Effector memory CD4-positive, alpha-beta T cell (primary cell): ENCODE data around the gene ABCF2.

Experiments
- DNase-seq, 3 donors: peaks; one replicate each; pipeline ENCODE4 v3.0.0-alpha.2; 2020
- H3K27ac ChIP-seq: 2 replicates; pipeline ENCODE4 v1.7.0; 2013; ENCODE audit warnings: mild to moderate bottlenecking, low read length, moderate library complexity; ENCODE audit not compliant: insufficient read depth, poor library complexity, severe bottlenecking
- H3K27me3 ChIP-seq: replicated peaks from 2 replicates; pipeline ENCODE4 v1.7.0; 2013; ENCODE audit warnings: mild to moderate bottlenecking, low read length; ENCODE audit not compliant: insufficient read depth, control insufficient read depth, poor library complexity, severe bottlenecking
- H3K36me3 ChIP-seq: 2 replicates; pipeline ENCODE4 v1.7.0; 2013; ENCODE audit warnings: mild to moderate bottlenecking, low read length, moderate library complexity; ENCODE audit not compliant: control insufficient read depth, insufficient read depth
- H3K4me1 ChIP-seq: 2 replicates; pipeline ENCODE4 v1.7.0; 2013; ENCODE audit warnings: low read length, mild to moderate bottlenecking; ENCODE audit not compliant: control insufficient read depth, insufficient read depth, poor library complexity, severe bottlenecking
- H3K4me3 ChIP-seq: 2 replicates; pipeline ENCODE4 v1.7.0; 2013; ENCODE audit warnings: low read length, low read depth, mild to moderate bottlenecking; ENCODE audit not compliant: insufficient read depth, poor library complexity, severe bottlenecking
- H3K9me3 ChIP-seq: 2 replicates; pipeline ENCODE4 v1.7.0; 2013; ENCODE audit warnings: mild to moderate bottlenecking, low read length, moderate library complexity; ENCODE audit not compliant: control insufficient read depth

The ABCF2 gene

DNA sequence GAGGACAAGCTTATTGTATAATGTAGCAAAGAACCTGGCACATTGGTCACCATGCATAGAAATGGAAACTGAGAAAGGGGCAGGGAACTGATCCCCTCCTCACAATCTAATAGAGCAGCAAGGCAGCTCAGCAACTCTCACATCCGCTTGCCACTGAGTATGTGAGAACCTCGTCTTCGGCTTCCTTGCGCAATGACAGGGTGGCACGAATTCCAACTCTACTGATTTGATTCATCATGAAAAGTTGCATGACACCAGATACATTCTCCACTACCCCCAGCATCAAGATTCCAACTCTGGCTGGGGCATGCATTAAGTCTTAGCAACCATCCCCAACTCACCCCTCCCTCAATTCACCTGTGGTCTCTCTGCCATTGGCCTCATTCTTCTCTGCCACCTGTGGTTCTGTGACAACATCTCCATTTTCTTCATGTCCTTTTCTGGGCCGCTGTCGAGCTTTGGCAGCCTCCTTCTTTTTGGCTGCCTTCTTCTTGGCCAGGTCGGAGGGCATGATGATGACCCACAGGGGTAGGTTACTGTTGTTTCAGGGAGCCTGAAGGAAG, 976 bp downstream of the ABCF2 start:
- Histone ChIP-seq H3K9me3 (no peaks in the 10 kb centered on the region), H3K36me3 (peaks cover 36% of the 10 kb centered on the region), H3K4me3 (peak overlapping the region; percentile 69), H3K27ac (peak overlapping the region; percentile 81), H3K4me1 (peaks cover 11% of the 10 kb centered on the region), H3K27me3 (no peaks in the 10 kb centered on the region)
- no peak for DNase-seq

DNA sequence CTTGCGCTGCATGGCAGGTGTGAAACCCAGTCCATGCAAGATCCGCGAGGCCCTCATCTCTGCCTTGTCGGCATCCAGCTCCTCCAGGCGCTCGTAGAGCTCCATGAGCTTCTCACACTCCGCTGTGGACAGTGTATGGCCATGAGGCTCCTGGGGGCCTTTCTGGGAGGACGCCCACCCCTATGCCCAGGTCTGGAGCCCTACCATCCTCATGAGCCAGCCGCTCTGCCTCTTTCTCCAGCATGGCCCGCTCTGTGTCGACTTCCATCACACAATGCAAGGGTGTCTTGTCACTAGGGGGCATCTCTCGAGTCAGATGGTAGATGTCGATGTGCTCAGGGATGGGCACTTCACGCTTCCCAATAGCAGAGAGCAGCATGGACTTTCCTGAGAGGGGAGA, 3.3 kb downstream of the ABCF2 start:
- H3K9me3 ChIP-seq = no peaks in the 10 kb centered on the region
- H3K36me3 ChIP-seq = peaks cover 56% of the 10 kb centered on the region
- H3K27ac ChIP-seq = no peak overlapping the region
- DNase-seq = no peak
- no peaks in the 10 kb centered on the region for H3K27me3 ChIP-seq
- H3K4me1 ChIP-seq = peaks cover 11% of the 10 kb centered on the region
- H3K4me3 ChIP-seq = no peak overlapping the region

DNA sequence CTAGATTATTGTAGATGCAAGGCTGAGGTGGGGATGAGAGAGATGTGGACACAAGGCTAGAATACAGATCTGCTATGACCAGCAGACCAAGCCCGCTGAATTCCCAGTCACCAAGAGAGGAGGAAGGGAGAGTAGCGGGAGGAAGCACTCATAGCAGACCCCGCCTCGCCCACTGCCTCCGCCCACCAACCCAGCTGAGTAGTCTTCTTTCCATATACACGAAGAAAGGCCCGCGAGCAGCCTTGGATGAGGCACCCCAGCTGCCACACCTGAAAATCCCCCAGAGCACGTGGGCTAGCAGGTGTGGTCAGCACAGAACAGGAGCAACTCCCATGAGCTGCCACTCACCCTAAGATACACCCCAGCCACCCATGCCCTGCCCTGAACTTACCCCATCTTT, 8.8 kb downstream of the ABCF2 start:
- peaks cover 92% of the 10 kb centered on the region for H3K36me3 ChIP-seq
- H3K4me1 ChIP-seq = no peaks in the 10 kb centered on the region
- no peaks in the 10 kb centered on the region for H3K27me3 ChIP-seq
- DNase-seq = no peak
- H3K9me3 ChIP-seq = no peaks in the 10 kb centered on the region
- H3K4me3 ChIP-seq = no peak overlapping the region
- H3K27ac ChIP-seq = no peak overlapping the region

DNA sequence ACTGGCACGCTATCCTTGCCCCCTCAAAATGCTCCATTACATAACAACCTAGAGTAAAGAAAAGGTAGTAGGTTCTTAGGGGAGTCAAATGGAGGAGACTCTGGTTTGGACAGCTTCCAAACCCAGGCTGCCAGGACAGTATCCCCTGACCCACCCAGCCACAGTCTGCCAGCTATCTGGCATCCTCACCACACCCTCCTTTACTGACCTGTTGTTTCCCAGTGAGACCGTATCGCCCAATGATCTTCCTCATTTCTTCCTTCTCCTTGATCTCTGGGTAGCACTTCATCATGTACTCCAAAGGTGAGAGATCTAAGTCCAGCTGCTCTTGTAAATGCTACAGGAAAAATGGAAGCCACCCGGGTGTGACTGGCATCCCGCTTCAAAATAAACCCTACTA, 11.6 kb downstream of the ABCF2 start:
- Histone ChIP-seq H3K27ac (no peak overlapping the region), H3K9me3 (no peaks in the 10 kb centered on the region), H3K4me3 (no peak overlapping the region), H3K4me1 (no peaks in the 10 kb centered on the region), H3K27me3 (no peaks in the 10 kb centered on the region), H3K36me3 (peaks cover 76% of the 10 kb centered on the region)
- DNase-seq = no peak

DNA sequence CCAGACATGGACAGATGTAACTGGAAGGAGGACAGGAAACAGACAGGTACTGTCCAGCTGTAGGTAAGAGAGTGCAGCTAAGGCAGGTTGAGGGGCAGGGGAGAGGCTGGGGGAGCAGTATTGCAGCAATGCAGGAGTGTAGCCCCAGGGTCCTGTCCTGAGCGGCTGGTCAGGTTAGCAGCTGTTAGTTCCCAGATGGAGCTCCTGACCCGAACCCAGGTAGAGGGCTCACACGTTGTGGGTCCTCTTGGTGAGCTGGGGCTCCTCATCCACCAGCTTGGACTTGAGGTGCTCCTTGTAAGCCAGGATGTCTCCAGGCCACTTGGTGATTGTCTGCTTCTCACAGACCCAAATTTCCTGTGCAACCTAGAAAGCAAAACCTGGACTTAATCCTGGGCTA, 13.2 kb downstream of the ABCF2 start:
- H3K4me3 ChIP-seq = no peak overlapping the region
- H3K27me3 ChIP-seq = no peaks in the 10 kb centered on the region
- no peaks in the 10 kb centered on the region for H3K9me3 ChIP-seq
- H3K27ac ChIP-seq = no peak overlapping the region
- DNase-seq = no peak
- H3K36me3 ChIP-seq = peaks cover 62% of the 10 kb centered on the region
- H3K4me1 ChIP-seq = no peaks in the 10 kb centered on the region

DNA sequence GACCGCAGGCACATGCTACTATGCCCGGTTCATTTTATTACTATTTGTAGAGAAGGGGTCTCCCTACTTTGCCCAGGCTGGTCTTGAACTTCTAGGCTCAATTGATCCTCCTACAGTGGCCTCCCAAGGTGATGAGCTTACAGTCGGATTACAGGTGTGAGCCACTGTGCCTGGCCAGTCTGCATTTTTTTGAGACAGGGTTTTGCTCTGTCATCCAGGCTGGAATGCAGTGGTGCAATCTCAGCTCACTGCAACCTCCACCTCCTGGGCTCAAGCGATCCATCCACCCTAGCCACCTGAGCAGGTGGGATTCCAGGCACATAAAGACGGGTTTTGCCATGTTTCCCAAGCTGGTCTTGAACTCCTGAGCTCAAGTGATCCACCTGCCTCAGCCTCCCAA, 14.4 kb downstream of the ABCF2 start:
- no peak for DNase-seq
- Histone ChIP-seq H3K36me3 (peaks cover 50% of the 10 kb centered on the region), H3K27ac (no peak overlapping the region), H3K9me3 (no peaks in the 10 kb centered on the region), H3K4me1 (peaks cover 5% of the 10 kb centered on the region), H3K27me3 (no peaks in the 10 kb centered on the region), H3K4me3 (no peak overlapping the region)

DNA sequence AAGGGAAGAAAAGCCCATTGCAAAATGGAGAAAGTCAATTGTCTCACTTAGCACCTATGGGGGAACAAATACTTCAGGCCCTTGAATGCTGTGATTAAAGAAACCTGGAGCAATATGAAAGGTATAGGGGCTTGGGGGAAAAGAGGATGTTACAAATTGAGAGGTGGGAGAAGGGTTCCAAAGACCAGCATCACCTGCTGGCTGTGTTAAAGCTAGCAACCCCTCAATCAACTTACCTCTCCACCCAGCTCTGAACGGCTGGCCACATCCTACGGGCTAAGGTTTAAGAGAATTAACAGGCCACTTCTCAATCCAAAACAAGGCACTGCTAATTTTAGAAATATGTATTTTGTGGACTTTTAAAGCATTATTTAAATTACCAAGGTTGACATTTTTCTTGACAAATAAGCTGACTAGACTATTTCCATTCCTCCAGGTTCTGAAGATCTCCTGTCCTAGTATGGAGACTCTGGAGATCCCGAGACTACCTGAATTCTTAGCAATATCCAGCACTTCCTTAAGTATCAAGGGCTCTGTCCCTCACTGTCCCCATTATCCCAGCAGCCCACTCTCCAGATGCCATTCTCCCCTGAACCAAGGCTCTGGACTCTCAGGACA, 15.7 kb downstream of the ABCF2 start:
- Histone ChIP-seq H3K4me1 (peaks cover 16% of the 10 kb centered on the region), H3K27ac (no peak overlapping the region), H3K4me3 (no peak overlapping the region), H3K9me3 (no peaks in the 10 kb centered on the region), H3K36me3 (peaks cover 37% of the 10 kb centered on the region), H3K27me3 (no peaks in the 10 kb centered on the region)
- no peak for DNase-seq

DNA sequence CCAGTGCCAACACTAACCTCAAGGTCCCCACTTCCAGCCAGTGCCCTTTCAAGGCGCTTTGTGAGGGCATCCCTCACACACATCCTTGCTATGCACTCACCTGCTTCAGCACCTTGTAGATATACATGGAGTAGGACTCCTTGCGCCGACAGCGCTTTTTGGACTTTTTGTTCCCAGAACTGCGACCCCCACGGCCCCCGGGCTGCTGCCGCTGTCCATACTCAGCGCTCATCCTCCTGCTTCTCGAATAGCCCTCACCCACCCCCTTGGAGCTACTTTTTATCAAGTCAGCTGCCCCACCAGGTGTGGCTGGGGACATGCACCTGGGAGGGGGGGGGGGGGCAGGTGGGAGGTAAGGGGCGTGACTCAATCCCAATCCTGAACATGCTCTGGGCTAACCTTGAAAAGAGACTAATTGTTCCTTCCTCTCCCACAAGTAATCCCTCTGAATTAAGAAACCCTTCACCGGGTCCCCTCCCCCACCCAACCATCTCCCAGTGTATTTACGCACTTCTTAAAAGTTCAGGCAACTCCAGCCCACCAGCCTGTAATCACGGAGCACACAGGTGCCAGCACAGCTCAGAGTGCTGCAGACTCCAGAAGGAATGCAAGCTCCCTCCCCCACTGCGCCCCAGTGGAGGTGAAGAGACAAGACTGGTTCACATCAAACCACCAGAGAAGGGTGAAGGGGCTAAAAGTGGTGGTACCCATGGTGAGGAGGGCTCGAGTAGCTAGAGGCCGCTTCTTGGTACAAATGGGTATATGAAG, 16.7 kb downstream of the ABCF2 start, which contains the start of gene H2BK1:
TSS of gene H2BK1 (minus strand) at position 402 of the 768 bp plus-strand sequence. CDS start at position 232, 170 bp downstream.
- peaks cover 27% of the 10 kb centered on the region for H3K36me3 ChIP-seq
- H3K9me3 ChIP-seq = no peaks in the 10 kb centered on the region
- H3K4me1 ChIP-seq = peaks cover 23% of the 10 kb centered on the region
- H3K27me3 ChIP-seq = no peaks in the 10 kb centered on the region
- no peak within 1 kb of the TSS for H3K4me3 ChIP-seq
- no peak for DNase-seq
- H3K27ac ChIP-seq = no peak within 1 kb of the TSS

DNA sequence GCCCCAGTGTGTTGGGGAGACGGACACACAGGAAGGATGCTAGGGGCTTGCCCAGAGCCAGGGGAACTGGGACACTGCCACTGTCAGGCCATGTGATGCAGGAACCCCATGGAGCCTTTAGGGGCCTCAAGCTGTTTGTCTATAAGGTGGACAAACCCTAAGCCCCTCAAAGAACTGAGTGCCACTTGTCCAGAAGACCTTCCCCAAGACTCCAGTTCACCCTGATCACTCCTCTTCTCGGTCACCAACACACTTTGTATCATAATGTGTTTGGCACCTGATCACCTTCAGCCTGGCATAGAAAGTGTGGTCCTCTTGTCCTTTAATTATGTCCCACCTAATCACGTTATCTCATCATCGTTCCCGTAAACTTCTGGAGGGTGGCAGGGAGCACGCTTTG, 17.4 kb downstream of the ABCF2 start:
- no peak for DNase-seq

DNA sequence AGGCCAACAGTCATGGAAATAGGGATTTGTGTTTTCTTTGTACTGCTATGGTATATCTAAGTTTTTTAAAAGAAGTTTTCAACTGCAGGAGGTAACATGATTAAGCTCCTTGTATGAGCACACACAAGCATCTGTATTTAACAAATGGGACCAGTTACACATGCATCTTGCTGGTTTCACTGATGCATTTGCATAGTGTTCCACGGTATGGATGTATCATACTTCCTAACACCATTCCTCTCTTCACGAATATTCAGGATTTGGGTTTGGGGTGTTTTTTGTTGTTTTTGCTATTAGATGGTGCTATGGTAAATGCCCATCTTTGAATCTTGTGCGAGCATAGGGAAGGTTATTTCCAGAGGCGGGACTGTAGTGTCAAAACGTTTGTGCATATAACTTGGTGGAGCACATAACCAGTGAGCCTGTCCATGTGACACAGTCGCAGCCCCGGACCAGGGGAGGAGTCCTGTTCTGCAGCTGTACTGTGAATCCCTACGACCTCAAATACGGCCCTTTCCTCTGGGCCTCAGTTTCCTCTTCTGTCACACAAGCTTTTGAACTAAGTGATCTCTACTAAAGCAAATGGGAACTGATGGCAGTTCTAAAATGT, 18.6 kb downstream of the ABCF2 start:
- H3K36me3 ChIP-seq = peaks cover 10% of the 10 kb centered on the region
- H3K27ac ChIP-seq = peak overlapping the region; percentile 55
- H3K9me3 ChIP-seq = no peaks in the 10 kb centered on the region
- H3K4me3 ChIP-seq = no peak overlapping the region
- no peak for DNase-seq
- no peaks in the 10 kb centered on the region for H3K27me3 ChIP-seq
- H3K4me1 ChIP-seq = peaks cover 26% of the 10 kb centered on the region

More for the DNA sequence above, 17.4 kb downstream of the ABCF2 start:
- Histone ChIP-seq H3K4me1 (peaks cover 23% of the 10 kb centered on the region), H3K27ac (no peak overlapping the region), H3K27me3 (no peaks in the 10 kb centered on the region), H3K36me3 (peaks cover 20% of the 10 kb centered on the region), H3K9me3 (no peaks in the 10 kb centered on the region), H3K4me3 (no peak overlapping the region)
